ENCODE results near the gene MNT.

The MNT gene

DNA sequence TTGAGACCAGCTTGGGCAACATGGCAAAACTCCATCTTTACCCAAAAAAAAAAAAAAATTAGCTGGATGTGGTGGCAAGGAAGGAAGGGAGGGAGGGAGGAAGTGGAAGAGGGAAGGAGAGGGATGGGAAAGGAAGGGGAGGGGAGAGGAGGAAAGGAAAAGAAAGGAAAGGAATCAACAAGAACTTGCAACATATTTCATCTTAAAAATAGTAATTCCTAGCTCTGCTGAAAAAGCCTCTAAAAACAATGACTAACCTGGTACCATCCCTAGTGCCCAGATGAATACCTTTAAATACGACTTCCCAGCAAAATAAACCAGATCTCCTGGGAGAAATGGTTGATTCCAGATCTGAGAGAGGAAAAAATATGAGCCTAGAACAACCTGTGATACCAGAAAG lies 27.1 kb upstream of the MNT start:
- TF ChIP-seq, protein P1, sequence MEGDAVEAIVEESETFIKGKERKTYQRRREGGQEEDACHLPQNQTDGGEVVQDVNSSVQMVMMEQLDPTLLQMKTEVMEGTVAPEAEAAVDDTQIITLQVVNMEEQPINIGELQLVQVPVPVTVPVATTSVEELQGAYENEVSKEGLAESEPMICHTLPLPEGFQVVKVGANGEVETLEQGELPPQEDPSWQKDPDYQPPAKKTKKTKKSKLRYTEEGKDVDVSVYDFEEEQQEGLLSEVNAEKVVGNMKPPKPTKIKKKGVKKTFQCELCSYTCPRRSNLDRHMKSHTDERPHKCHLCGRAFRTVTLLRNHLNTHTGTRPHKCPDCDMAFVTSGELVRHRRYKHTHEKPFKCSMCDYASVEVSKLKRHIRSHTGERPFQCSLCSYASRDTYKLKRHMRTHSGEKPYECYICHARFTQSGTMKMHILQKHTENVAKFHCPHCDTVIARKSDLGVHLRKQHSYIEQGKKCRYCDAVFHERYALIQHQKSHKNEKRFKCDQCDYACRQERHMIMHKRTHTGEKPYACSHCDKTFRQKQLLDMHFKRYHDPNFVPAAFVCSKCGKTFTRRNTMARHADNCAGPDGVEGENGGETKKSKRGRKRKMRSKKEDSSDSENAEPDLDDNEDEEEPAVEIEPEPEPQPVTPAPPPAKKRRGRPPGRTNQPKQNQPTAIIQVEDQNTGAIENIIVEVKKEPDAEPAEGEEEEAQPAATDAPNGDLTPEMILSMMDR (IDR thresholded peaks at IDR 0.05; ENCODE audit: insufficient read depth, low read depth, low read length, missing control alignments): no peak
- no peak overlapping the region for H3K4me3 ChIP-seq (ENCODE audit: low read depth, low read length)
- DNase-seq (ENCODE audit: low read depth): no peak

DNA sequence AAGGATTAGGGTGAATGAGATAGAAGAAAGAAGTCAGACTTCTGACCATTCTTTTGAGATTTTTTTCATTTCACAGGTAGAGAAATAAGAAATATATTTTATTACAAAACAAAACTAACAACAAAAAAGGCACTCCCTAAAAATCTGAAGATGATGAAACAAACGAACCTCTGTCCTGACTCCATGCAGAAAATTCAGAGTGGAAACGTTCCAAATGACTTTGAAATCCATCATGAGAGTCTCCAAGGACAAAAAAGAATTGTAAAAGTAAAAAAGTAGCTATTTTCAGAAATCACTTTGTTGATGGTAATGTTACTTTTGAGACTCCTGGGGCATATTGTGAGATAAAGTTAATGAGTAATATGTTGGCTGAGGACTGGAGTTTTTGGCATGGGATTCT lies 26.4 kb upstream of the MNT start:
- TF ChIP-seq, protein P1 (IDR thresholded peaks at IDR 0.05; ENCODE audit: insufficient read depth, low read depth, low read length, missing control alignments): no peak
- no peak overlapping the region for H3K4me3 ChIP-seq (ENCODE audit: low read depth, low read length)
- no peak for DNase-seq (ENCODE audit: low read depth)

DNA sequence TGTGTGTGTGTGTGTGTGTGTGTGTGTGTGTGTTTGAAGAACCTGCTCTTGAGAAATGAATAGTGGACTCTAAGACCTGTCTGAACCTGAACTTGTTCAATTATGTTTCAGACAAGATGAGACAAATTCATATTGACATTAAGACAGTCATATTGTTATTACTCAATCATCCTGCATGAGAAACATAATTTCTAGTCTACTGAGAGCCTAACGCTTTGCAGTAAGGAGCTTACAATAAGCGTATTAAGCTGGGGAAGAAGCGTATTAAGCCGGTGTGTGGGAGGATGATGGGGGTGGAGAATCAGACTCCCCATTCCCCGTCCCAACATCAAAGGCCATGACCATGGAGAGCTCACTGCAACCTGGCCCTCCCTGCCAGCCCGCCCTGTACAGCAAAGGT lies 22.4 kb upstream of the MNT start:
- no peak overlapping the region for H3K4me3 ChIP-seq (ENCODE audit: low read depth, low read length)
- DNase-seq (ENCODE audit: low read depth): no peak
- TF ChIP-seq, protein P1 (IDR thresholded peaks at IDR 0.05; ENCODE audit: insufficient read depth, low read depth, low read length, missing control alignments): no peak

DNA sequence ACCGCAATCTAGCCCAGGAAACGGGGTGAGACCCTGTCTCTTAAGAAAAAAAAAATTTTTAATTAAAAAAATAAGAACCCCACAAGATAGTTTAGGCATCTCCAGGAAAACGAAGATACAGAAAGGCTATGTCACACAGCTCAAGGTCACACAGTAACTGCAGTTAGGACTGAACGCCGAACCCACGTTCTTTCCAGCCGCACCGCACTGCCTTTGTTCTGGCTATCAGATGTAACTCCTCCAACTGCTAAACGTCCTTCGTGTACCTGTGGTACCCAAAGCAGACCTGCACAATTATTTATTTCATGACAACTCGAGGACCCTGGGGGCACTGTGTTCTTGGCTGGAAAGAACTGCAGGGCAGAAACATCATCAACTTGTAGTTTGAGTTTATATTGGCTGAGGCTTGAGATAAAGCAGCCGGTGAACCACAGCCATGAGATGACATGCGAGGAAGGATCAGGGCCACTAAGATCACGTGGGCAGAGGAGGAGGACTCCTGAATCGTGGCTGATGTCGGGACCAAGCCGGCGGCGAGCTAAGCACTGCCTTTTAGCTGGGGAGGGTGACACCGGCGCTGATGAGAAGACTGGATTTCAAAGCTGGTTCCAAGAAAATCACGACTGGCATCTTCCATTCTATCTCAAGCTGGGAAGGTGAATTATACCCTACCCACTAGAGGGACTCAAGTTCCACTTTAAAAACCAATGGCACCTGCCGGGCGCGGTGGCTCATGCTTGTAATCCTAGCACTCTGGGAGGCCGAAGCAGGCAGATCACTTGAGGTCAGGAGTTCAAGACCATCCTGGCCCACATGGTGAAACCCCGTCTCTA lies 20.7 kb upstream of the MNT start:
- TF ChIP-seq, protein P1 (IDR thresholded peaks at IDR 0.05; ENCODE audit: insufficient read depth, low read depth, low read length, missing control alignments): no peak
- no peak overlapping the region for H3K4me3 ChIP-seq (ENCODE audit: low read depth, low read length)
- DNase-seq (ENCODE audit: low read depth): no peak

DNA sequence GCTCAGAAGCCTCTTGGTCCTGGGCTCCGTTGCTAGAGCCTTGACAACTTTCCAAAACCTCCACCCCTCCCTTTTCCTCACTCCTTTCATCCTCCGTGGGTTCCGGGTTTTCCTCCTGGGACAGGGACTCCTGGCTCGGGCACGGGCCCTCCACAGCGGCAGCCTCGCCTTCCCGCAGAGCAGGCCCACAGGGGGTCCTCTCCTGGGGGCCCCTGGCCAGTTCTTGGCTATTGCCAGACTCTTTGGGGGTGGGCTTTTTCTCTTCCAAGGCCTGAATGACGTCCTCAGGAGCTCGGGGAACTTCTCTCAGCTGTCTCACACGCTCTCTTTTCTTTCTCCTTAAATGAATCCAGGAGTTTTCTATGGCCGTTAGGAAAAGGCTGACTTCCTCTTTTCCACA lies 19.3 kb upstream of the MNT start:
- no peak for DNase-seq (ENCODE audit: low read depth)
- TF ChIP-seq, protein P1 (IDR thresholded peaks at IDR 0.05; ENCODE audit: insufficient read depth, low read depth, low read length, missing control alignments): no peak
- no peak overlapping the region for H3K4me3 ChIP-seq (ENCODE audit: low read depth, low read length)

DNA sequence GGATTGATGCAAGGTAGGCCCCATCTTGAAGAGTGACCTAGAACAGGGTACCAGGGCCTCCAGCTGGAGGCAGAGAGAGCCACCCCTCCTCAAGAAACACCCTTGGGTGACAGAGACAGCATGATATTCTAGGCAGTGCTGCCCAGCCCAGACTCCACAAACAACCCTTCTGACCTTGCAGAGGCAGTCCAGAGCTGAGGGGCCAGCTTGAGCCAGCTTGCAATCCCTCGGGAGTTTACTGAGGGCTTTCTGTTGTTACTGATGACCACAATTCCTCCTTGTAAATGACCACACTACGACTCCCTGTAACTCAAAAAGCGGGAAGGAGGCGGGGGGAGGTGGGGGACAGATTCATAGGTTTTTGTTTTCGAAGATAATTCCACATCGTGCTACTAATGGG lies 18.6 kb upstream of the MNT start:
- TF ChIP-seq, protein P1 (IDR thresholded peaks at IDR 0.05; ENCODE audit: insufficient read depth, low read depth, low read length, missing control alignments): no peak
- no peak overlapping the region for H3K4me3 ChIP-seq (ENCODE audit: low read depth, low read length)
- DNase-seq (ENCODE audit: low read depth): no peak

DNA sequence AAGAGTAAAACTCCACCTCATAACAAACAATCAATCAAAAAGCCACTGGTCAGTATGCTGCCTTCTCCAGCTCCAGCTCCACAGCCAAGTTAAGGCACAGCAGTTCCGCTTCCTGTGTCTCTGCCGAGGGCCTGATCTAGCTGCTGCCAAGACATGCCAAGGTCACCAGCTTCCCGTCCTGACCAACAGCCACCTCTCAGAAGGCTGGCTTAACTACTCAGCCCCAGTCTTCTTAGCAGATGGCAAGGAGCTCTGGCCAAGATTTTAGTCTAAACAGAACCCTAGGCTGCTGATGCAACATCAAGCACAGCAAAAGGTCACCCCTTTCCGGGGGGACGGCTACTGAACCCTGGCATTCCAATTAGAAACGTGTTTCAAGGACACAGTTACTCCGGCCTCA lies 17.7 kb upstream of the MNT start:
- DNase-seq (ENCODE audit: low read depth): no peak
- TF ChIP-seq, protein P1 (IDR thresholded peaks at IDR 0.05; ENCODE audit: insufficient read depth, low read depth, low read length, missing control alignments): no peak
- no peak overlapping the region for H3K4me3 ChIP-seq (ENCODE audit: low read depth, low read length)

Measured in GM12865 (cell line).